Stimulated activated memory B cell treated with anti-CD40 and anti-IgM and Interleukin-4, amounts not matched to agents 10 μg/mL and 1 μg/mL and 100 μg/mL, for 72 hours (primary cell): ENCODE measurements around the gene CCNT2.
A peak's percentile ranks its signal among the peaks of the same experiment; 100 is the strongest.
"Not testable (repeated sequence)": the region's sequence is repeated elsewhere in the genome, so short reads cannot be mapped to it uniquely, and the experiment has no call there.

Experiments
- ATAC-seq: fragments of 150-1000 bp; cut with Tn5 transposase; 2 replicates; pipeline ENCODE4 v1.10.0; 2021
- H3K27ac Mint-ChIP-seq: one replicate; pipeline ENCODE4 v1.8.0; 2022; ENCODE audit warnings: mild to moderate bottlenecking, mixed read lengths
- H3K27me3 Mint-ChIP-seq: one replicate; pipeline ENCODE4 v1.8.0; 2022; ENCODE audit warnings: mixed read lengths
- H3K36me3 Mint-ChIP-seq: one replicate; pipeline ENCODE4 v1.8.0; 2022; ENCODE audit warnings: mixed read lengths
- H3K4me1 Mint-ChIP-seq: one replicate; pipeline ENCODE4 v1.8.0; 2022; ENCODE audit warnings: mixed read lengths
- H3K4me3 Mint-ChIP-seq: one replicate; pipeline ENCODE4 v1.8.0; 2022; ENCODE audit warnings: mild to moderate bottlenecking, moderate library complexity, mixed read lengths
- H3K9me3 Mint-ChIP-seq: one replicate; pipeline ENCODE4 v1.8.0; 2022; ENCODE audit warnings: mixed read lengths

CCNT2 gene

DNA sequence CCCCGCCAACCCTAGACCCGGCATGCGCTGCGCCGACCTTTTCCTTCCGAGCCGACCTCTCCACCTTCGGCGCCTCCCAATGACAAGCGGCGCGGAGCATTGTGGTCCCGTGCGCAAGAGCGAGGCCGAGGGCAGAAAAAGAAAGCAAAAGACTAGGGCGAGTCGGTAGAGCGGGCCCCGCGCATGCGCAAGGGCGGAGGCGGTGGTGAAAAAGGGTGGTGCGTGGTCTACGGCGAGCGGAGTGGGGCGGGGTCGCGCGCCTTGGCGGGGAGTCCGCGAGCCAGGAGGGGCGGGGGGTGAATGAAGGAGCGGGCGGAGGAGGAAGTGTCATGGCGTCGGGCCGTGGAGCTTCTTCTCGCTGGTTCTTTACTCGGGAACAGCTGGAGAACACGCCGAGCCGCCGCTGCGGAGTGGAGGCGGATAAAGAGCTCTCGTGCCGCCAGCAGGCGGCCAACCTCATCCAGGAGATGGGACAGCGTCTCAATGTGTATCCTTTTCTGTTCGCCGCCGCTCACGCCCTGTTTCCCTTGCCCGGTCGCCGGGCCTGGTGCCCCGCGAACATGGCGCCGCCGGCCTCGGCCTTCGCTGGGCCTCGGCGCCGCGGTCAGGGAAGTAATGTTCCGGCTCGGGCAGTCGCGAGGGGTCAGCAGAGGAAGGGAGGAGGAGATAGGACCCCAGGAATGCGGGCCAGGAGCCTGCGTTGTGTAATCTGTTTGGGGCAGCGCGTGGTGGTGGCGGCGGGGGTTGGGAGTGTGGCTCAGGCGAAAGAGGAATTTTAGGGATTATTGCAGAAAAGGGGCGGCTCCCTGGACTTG, at the start of gene CCNT2:
Gene CCNT2, plus strand, starts transcription at position 297 of the 815 bp plus-strand sequence. Its CDS starts 33 bp downstream, at position 330.
- H3K36me3 Mint-ChIP-seq, result peaks cover 6% of the 10 kb centered on the region
- H3K27ac Mint-ChIP-seq, result peak within 1 kb of the TSS; percentile 95
- peak within 1 kb of the TSS; percentile 93 for H3K4me3 Mint-ChIP-seq
- peak; percentile 94 for ATAC-seq
- no peaks in the 10 kb centered on the region for H3K27me3 Mint-ChIP-seq
- peaks cover 33% of the 10 kb centered on the region for H3K4me1 Mint-ChIP-seq
- H3K9me3 Mint-ChIP-seq, result no peaks in the 10 kb centered on the region

DNA sequence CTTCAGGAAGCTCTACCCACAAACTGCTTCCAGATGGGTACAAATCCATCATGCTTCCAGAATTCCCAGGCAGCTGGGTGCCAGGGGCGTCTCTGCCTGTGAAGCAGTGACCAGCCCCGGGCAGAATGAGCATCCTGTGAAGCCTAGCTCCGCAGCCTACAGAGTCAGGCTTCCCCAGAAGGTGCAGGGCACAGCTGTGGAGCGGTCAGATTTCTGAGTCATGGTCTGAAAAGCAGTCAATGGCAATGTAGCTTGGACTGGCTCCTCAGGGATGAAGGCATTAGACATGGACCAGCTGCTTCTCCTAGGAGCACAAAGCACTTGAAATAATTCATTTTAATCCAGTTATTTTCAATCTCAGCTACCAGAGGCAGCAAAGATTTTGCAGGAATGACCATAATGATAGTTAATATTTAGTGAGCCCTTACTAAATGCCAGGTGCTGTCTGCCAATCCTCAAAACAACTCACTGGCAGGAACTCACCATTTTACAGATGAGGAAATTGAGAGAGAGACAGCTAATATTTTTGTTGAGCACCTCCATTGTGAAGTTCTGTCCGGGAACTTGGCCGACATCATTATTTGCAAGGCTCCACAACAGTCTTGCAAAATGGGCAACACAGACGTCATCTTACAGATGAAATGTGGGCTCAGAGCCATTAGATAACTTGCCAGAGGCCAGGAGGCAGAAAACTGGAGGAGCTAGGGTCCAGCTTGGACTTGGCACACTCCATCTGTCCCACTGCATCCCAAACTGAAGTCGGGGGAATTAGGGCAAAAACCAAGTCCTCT, 48.5 kb upstream of the CCNT2 start:
- no peak for ATAC-seq
- Mint-ChIP-seq H3K4me3 (no peak overlapping the region), H3K9me3 (peaks cover 4% of the 10 kb centered on the region), H3K36me3 (peaks cover 14% of the 10 kb centered on the region), H3K4me1 (no peaks in the 10 kb centered on the region), H3K27me3 (no peaks in the 10 kb centered on the region), H3K27ac (no peak overlapping the region)

DNA sequence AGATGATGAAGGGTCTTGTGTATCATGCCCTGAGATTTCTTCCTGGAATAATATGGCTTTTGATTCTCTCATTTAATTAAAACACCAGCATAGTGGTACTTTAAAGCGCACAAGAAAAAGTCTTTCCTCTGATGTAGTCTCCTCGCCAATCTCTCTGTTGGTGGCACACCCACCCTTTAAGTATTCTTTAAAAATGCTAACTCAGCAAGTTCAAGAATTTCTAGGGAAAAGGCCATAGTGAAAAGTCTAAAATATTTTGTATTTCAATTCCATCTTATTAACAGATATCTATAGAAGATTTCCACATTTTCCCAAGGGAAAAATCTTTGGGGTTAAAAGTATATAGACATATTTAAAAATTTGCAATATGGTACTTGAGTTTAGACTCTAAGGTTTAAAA, 45.5 kb upstream of the CCNT2 start:
- Mint-ChIP-seq H3K4me1 (no peaks in the 10 kb centered on the region), H3K4me3 (no peak overlapping the region), H3K9me3 (peaks cover 4% of the 10 kb centered on the region), H3K27ac (no peak overlapping the region), H3K27me3 (no peaks in the 10 kb centered on the region), H3K36me3 (peaks cover 17% of the 10 kb centered on the region)
- no peak for ATAC-seq

DNA sequence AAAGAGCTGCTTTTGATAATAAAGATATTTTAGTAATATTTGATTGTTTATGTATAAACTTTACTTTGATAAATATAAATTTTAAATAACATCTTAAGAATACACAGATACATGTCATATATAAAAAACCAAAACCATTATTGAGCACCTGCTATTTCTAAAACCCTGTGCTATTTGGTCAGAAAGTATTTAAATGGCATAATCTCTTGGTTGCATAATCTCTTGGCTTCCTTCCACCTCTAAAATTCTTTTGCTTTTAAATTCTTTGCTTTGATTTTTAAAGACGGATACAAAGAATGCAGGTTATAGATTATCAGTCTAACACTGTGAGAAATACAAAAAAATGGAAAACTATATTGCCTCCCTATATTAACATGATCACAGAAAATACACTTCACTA, 43.3 kb upstream of the CCNT2 start:
- ATAC-seq, result no peak
- H3K9me3 Mint-ChIP-seq, result peaks cover 12% of the 10 kb centered on the region
- no peak overlapping the region for H3K27ac Mint-ChIP-seq
- no peak overlapping the region for H3K4me3 Mint-ChIP-seq
- H3K36me3 Mint-ChIP-seq, result peaks cover 36% of the 10 kb centered on the region
- H3K27me3 Mint-ChIP-seq, result no peaks in the 10 kb centered on the region
- no peaks in the 10 kb centered on the region for H3K4me1 Mint-ChIP-seq

DNA sequence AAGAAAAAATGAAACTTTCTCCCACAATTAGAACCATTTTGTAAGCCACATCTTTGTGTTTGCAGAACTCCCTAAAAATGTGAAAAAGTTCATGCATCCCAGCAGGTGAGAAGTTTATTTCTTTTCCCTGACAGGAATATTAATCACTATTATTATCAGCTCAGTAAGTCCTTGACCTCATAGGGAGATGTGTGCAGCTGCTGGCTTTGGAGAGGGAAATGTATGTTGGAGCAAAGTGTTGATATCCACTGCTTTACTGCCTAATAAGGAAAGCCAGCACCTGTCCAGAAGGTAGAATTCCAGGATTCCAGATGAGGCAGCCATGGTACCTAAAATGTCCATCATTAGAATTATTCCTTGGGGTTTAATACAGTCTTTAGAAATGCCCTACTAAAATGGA, 35.8 kb upstream of the CCNT2 start:
- H3K4me3 Mint-ChIP-seq, result no peak overlapping the region
- no peaks in the 10 kb centered on the region for H3K4me1 Mint-ChIP-seq
- H3K27ac Mint-ChIP-seq, result no peak overlapping the region
- H3K36me3 Mint-ChIP-seq, result peaks cover 27% of the 10 kb centered on the region
- no peaks in the 10 kb centered on the region for H3K27me3 Mint-ChIP-seq
- peaks cover 9% of the 10 kb centered on the region for H3K9me3 Mint-ChIP-seq
- ATAC-seq, result no peak

DNA sequence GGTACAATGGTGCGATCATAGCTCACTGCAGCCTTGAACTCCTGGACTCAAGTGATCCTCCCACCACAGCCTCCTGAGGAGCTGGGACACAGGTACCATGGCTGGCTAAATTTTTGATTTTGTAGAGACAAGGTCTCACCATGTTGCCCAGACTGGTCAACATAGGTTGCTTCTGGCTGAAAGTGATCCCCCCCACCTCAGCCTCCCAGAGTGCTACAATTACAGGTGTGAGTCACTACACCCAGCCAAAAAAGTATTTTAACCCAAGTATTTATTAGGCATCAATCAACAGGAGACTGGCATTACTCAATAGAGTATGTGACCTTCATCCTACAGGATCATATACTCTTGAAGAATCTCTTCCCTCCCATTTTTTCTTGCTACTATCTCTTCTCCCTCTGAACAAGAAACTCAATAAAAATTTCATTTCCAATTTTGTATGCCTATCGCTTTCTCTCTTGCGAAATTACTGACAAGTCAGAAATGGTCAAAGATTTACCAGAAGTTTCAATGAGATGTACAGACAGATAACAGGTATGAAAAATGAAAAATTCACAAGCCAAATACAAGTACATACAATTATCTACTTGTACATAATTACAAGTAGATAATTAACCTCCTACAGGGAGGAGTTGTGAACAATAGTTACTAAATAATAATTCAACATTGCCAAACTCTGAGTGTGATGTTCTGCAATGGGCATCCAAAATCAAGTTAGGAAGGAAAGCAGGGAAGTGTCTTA, 34.9 kb upstream of the CCNT2 start:
- no peak overlapping the region for H3K27ac Mint-ChIP-seq
- H3K9me3 Mint-ChIP-seq, result peaks cover 9% of the 10 kb centered on the region
- peaks cover 26% of the 10 kb centered on the region for H3K36me3 Mint-ChIP-seq
- no peak overlapping the region for H3K4me3 Mint-ChIP-seq
- H3K27me3 Mint-ChIP-seq, result no peaks in the 10 kb centered on the region
- no peak for ATAC-seq
- H3K4me1 Mint-ChIP-seq, result no peaks in the 10 kb centered on the region

DNA sequence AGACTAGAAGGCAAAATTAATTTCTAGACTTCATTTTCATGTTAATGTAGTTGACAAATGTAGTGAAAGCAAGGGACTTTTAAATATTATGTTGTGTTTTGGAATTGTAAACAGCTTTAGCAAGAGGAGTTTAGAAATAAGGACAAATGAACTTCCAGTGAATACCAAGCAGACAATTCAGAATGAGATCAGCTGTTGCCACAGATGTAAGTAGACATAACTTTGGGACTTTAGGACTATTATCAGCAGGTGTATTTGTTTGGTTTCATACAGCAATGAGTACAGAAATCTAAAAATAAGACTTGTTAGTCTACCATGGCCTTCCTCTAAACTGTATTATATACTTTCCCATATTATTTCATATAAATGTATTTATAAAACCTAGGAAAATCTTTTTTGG, 34.2 kb upstream of the CCNT2 start:
- ATAC-seq, result no peak
- Mint-ChIP-seq H3K4me3 (no peak overlapping the region), H3K36me3 (peaks cover 19% of the 10 kb centered on the region), H3K27ac (no peak overlapping the region), H3K4me1 (no peaks in the 10 kb centered on the region), H3K9me3 (peaks cover 5% of the 10 kb centered on the region), H3K27me3 (no peaks in the 10 kb centered on the region)

DNA sequence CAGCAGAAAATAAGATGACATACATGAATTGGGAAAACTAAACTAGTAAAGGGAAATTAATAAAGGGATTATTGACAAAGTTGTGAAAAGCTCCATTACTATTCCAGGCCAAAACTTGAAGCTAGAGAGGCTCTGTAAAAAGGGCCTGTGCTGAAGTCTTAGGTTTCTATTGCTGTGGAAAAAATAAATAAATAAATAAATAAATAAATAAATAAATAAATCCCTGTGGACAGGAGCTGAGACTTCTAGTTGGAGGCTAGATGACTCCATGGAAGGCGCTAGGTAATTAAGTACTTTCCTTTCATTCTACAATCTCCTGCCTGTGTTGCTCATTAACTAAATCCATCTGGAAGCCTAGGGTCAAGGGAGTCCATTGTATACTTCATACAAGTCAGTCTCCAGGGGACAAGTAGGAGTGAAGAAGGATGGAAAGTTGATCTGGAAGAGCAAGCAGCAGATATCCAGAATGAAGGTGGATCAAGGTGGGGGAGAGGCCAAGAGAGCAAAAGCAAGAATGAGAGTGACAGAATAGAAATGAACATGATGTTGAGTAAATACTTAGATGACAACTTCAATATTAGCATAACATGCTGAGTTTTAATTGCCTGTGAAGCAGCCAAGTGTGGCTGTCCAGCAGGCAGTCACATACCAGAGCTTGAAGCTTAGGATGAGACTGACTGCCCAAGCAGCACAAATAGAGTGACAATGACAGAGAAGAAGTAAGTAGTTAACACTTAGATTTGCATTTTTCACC, 26.2 kb upstream of the CCNT2 start:
- no peaks in the 10 kb centered on the region for H3K9me3 Mint-ChIP-seq

DNA sequence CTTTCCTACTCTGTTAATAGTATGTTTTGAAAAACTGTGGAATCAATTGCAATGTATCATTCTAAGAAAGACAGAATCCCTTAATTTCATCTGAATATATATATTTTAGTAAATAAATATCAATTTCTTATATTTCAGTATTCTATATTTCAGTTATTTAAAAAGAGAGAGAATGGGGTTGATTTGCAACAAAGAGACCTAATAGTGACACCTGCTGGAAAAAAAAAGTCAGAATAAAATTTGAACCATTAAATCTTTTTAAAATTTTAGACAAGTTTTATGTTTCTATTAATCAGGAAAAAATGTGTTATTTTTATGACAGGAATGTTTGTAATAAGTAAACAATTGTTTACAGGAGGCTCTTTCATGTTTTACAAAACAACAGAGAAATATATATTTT, 20.7 kb upstream of the CCNT2 start:
- no peak overlapping the region for H3K4me3 Mint-ChIP-seq
- H3K4me1 Mint-ChIP-seq, result peaks cover 8% of the 10 kb centered on the region
- H3K27ac Mint-ChIP-seq, result no peak overlapping the region
- no peaks in the 10 kb centered on the region for H3K9me3 Mint-ChIP-seq
- ATAC-seq, result no peak
- H3K27me3 Mint-ChIP-seq, result no peaks in the 10 kb centered on the region
- H3K36me3 Mint-ChIP-seq, result no peaks in the 10 kb centered on the region

More for the DNA sequence above, 26.2 kb upstream of the CCNT2 start:
- H3K4me1 Mint-ChIP-seq, result peaks cover 8% of the 10 kb centered on the region
- no peak for ATAC-seq
- no peak overlapping the region for H3K27ac Mint-ChIP-seq
- H3K4me3 Mint-ChIP-seq, result no peak overlapping the region
- H3K36me3 Mint-ChIP-seq, result peaks cover 6% of the 10 kb centered on the region
- H3K27me3 Mint-ChIP-seq, result no peaks in the 10 kb centered on the region

DNA sequence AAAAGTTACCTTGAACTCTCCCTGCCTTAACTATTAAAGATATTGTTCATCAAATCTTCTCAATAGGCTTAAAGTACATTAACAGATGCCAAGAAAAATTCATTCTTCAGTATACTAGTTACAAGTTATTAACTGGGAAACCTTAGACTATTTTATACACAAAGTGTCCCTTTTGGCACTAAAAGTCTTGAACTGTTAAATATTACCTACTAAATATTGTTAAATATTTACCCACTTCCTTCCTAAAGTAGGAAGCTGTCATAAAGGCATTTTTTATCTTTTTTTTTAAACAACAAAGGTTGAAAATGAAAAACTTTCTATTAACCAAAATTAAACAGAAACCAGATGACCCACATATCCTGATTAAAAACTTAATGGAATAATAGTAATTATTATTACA, 19.4 kb upstream of the CCNT2 start:
- H3K9me3 Mint-ChIP-seq, result no peaks in the 10 kb centered on the region

DNA sequence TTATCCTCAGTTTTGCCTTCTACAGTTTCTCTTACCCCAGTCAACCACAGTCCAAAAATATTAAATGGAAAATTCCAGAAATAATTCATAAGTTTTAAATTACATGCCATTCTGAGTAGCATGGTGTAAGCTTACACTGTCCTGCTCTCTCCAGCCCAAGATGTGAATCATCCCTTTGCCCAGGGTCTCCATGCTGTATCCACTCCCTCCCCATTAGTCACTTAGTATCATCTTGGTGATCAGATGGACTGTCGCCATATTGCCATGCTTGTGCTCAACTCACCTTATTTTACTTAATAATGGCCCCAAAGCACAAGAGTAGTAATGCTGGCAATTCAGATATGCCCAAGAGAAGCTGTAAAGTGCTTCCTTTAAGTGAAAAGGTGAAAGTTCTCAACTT, 18.5 kb upstream of the CCNT2 start:
- Mint-ChIP-seq H3K27me3 (no peaks in the 10 kb centered on the region), H3K9me3 (no peaks in the 10 kb centered on the region), H3K4me1 (no peaks in the 10 kb centered on the region), H3K27ac (no peak overlapping the region), H3K36me3 (no peaks in the 10 kb centered on the region), H3K4me3 (no peak overlapping the region)
- no peak for ATAC-seq

More for the DNA sequence above, 19.4 kb upstream of the CCNT2 start:
- Mint-ChIP-seq H3K27ac (no peak overlapping the region), H3K27me3 (no peaks in the 10 kb centered on the region), H3K4me1 (no peaks in the 10 kb centered on the region), H3K4me3 (no peak overlapping the region), H3K36me3 (no peaks in the 10 kb centered on the region)
- ATAC-seq, result no peak

DNA sequence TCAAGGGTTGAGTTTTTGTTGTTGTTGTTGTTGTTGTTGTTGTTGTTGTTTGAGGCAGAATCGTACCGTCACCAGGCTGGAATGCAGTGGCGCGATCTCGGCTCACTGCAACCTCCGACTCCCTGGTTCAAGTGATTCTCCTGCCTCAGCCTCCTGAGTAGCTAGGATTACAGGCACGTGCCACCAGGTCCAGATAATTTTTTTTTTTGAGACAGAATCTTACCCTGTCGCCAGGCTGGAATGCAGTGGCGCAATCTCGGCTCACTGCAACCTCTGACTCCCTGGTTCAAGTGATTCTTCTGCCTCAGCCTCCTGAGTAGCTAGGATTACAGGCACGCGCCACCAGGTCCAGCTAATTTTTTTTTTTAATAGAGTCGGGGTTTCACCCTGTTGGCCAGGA, 14.9 kb upstream of the CCNT2 start:
- H3K4me1 Mint-ChIP-seq, H3K27ac Mint-ChIP-seq: not testable (repeated sequence)

DNA sequence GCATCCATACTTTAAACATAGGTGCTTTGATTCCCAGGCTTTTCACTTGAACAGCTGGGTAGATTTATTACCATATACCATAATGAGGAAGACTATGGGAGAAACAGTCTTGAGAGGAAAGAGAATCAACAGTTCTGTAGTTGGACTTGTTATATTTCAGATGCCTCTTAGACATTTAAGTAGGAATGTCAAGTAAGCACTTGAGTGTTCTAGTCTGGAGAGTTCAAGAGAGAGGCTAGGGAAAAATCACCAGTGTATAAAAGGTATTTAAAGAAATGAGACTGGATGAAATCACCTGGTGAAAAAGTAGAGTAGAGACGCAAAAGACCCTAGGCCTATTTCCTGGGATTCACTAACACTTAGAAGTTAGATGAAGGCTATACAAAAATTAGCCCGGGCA, 13.5 kb upstream of the CCNT2 start:
- H3K36me3 Mint-ChIP-seq, result peaks cover 12% of the 10 kb centered on the region

More for the DNA sequence above, 14.9 kb upstream of the CCNT2 start:
- H3K9me3 Mint-ChIP-seq, H3K27me3 Mint-ChIP-seq, ATAC-seq, H3K4me3 Mint-ChIP-seq: not testable (repeated sequence)
- peaks cover 10% of the 10 kb centered on the region for H3K36me3 Mint-ChIP-seq

DNA sequence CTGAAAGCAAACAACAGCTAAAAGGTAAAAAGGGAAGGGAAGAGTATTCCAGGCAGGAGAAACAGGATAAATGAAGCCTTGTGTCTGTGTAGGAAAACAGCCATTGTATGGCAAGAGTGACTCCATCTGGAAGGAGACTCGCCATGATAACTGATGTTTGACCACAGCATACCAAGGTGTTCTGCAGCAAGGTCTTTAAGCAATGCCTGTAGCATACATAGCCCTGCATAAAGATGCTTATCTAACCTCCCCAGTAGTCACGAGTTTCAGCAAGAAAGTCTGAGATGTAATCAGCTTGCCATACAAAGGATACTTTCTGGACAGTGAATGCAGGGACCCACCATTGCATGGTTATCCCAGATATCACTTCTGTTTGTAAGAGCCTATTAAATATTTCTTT, 11.9 kb upstream of the CCNT2 start:
- H3K27me3 Mint-ChIP-seq, result no peaks in the 10 kb centered on the region
- peaks cover 12% of the 10 kb centered on the region for H3K36me3 Mint-ChIP-seq
- no peak overlapping the region for H3K27ac Mint-ChIP-seq
- H3K4me1 Mint-ChIP-seq, result no peaks in the 10 kb centered on the region
- no peak for ATAC-seq
- H3K9me3 Mint-ChIP-seq, result no peaks in the 10 kb centered on the region
- no peak overlapping the region for H3K4me3 Mint-ChIP-seq

More for the DNA sequence above, 13.5 kb upstream of the CCNT2 start:
- no peaks in the 10 kb centered on the region for H3K27me3 Mint-ChIP-seq
- no peak overlapping the region for H3K4me3 Mint-ChIP-seq
- H3K9me3 Mint-ChIP-seq, result no peaks in the 10 kb centered on the region
- no peak overlapping the region for H3K27ac Mint-ChIP-seq
- no peak for ATAC-seq
- no peaks in the 10 kb centered on the region for H3K4me1 Mint-ChIP-seq
